Fibroblast of skin of right quadriceps (primary cell): Measurements from ENCODE around the gene CRNKL1.

ENCODE experiments used
- DNase-seq: peaks from one replicate; pipeline ENCODE4 v3.0.0-alpha.2; 2013

Gene CRNKL1

DNA sequence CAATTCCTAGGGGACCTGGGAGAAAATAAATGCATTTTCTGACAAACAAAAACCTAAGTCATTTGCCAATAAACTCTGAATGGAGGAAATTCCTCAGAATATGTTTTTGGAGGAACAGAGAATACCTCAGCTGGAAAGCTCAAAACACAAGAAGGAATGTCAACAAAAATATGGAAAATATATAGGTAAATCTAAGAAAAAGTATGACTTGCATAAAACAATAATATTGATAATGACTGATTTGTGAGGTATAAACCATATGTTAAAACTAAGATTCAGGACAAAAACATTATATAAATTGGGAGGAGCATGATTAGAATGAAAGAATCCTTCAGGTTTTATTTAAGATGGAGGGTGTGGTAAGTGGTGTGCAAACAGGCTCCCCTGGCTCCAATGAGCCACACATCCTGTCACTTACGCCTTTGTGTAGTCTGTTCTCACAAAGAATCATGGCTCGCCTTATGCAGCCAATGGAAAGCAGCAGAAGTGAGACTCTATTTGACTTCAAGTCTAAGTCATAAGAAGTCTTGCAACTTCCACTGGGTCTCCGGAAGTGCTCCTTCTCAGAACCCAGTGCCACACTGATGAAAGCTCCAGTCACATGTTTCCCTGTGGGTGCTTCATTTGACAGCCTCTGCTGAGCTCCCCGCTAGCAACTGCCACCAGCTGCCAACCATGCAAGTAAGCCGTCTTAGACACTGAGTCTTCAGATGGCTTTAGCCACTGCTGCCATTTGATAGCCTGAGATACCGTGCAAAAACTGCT, 8.2 kb upstream of the CRNKL1 start:
- DNase-seq, result no peak

DNA sequence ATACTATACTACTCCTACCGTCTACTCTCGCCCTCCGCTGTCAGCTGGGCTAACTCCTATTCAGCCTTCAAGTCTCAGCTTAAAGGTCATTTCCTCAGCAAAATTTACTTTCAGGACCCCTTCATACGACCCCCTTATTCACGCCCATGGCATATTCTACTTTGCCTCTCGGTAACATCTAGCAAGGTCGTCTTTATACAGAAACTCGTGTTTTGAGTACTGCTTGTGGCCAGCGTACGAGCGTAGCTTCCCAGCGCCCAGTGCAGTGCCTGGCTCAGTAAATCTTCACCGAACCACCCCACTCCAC, 546 bp downstream of the CRNKL1 start:
- no peak for DNase-seq

DNA sequence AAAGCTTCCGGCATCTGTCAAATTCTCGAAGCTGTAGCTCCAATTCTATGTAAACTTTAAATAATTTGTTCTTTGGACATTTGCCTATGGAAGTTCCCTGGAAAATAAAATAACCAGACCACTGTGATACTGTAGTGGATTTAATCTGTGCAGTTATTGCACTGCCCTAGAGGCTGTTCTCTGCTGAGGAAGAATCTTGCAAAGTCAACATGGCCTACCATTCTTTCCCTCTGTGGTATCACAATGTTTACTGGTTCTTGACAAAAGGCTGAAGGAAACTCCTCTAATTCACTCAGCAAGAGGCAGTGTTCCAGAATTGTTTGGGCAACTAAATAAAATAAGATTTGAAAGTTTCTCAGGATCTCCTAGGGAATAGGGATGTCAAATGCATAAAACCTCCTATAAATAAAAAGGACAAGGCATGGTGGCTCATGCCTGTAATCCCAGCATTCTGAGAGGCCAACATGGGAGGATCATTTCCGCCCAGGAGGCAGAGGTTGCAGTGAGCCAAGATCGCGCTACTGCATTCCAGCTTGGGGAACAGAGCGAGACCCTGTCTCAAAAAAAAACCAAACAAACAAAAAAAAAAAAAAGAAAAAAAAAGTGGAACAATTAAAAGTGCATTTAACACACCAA, 12.4 kb downstream of the CRNKL1 start:
- no peak for DNase-seq

DNA sequence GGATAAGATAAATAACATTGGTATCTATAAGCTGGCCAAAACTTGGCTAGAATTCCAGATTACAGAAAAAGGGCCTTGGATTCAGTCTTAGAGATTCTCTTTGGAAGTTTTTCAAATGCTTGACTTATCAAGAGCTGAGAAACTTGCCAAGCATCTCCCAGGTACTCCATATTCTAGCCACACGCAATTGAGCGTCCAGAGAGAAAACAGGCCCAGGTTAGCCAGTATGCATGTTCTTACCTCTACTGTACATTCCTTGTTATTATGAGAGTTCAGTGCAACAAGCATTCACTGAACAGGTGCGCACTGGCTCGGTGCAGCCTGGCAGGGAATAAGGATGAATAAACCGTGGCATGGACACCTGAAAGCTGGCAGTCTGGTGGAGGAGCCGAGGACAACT, 13.7 kb downstream of the CRNKL1 start:
- no peak for DNase-seq

DNA sequence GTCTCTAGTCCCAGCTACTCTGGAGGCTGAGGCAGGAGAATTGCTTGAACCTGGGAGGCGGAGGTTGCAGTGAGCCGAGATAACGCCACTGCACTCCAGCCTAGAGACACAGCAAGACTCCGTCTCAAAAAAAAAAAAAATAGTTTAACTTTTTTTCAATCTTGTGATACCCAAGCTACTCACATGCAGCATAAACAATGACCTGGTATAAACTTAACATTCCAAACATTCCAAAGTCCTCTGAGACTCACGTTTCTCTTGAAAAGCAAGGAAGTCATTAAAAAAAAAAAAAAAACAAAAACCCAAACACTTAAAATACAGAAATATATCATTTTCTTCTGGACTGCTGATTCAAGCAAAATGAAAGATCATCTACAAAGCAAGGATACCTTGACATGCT, 14.3 kb downstream of the CRNKL1 start:
- peak; percentile 61 for DNase-seq

DNA sequence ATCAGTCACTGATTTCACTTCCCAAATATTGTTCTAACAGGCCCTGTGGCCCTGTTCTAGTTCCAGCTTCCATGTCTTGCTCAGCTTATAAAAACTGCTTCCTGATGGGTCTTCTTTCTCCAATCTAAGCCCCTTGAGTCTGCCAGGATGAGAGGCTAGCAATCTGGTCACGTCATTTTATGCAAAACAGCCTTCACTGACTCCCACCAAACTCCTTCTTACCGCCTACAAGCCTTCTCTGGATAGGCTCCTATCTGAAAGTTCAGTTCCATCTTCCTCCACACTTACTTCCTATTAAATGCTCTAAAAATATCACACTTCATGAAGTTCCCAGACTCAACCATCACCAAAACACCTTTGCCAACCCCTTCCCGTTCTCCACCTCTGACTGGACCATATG, 15.5 kb downstream of the CRNKL1 start:
- DNase-seq, result no peak

DNA sequence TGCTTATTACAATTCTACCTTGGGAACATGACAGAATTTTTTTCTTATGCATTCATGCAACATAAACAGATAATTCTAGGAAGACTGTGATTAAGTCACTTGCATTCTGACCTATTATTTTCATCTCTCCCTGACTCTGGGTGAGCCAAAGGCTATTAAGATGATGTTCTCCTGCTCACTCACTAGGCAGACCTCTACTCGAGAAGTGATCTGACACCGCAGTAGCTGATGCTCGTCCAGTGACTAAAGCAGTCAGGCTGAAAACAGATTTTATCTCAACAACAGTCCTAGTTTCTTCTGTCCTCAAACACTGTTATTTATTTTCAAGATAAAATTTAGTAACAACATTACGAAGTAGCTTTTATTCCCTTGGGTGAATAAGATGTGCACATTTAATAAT, 17.8 kb downstream of the CRNKL1 start:
- DNase-seq, result no peak

DNA sequence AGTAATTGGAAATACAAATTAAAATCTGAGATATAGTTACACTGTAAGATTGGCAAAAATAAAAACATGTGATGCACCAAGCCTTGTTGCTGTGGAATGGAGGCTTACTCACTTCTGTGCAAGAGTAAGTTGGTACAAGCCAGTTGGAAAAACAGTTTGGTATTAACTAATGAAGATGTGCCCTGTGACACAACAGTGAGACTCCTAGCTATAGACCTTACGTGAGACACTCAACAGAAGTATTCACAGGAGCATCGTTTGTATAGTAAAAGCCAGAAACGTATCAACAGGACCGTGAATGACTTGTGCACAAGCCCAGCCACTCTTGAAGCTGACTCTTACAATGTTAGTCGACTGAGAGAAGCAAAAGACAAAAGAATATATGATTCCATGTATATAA, 20.5 kb downstream of the CRNKL1 start:
- no peak for DNase-seq

DNA sequence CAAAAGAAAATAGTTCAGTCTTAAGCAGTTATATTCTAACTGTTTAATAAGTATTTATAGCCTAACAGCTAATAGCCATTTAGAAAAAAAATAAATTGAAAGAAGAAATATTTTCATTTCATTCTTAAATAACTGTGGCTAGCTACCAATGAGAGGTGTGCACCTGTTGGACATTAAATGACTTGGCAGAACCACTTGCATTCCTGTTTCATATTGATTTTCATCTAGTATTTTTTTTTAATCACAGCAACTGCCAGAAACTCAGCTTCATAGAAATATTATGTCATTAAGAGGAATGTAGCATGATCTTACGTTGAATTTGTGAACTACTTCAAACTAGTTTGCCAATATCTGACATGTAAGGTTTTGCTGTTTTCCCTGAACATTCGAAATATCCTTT, 25.0 kb downstream of the CRNKL1 start:
- DNase-seq, result no peak

DNA sequence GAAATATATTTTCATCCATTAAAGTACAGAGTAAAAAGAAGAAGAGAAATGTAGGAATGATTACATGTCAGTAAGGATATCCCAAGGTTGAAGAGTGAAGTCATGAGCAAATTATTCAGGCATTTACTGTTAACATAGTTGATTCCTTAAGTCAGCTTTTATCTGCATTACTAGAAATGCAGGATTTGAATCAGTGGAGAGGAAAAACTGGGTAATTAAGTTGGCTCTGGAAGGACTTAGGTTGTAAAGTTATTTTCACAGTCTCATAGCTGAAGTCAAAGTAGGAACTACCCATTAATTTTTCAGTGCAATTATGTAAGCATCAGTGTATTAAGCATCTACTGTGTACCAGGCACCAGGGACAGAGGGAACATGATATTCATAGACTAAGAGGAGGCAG, 27.3 kb downstream of the CRNKL1 start:
- DNase-seq, result peak; percentile 37

DNA sequence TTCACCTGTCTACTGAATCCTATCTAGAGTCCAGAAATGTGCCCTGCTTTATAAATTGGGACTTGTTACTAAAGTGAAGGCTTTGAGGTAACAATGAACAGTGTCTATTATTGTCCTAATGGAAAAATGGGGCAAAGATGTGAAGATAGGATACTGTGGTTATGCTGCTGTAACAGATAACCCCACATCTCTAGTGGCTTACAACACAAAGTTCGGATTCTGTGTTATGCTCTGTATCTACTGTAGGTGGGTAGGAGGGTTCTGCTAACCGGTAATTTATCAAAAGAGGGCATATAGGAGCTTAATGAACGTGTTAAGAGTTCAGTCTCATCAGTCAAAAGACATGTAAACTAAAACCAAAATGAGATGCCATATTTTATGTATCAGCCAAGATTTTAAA, 28.9 kb downstream of the CRNKL1 start:
- DNase-seq, result no peak

DNA sequence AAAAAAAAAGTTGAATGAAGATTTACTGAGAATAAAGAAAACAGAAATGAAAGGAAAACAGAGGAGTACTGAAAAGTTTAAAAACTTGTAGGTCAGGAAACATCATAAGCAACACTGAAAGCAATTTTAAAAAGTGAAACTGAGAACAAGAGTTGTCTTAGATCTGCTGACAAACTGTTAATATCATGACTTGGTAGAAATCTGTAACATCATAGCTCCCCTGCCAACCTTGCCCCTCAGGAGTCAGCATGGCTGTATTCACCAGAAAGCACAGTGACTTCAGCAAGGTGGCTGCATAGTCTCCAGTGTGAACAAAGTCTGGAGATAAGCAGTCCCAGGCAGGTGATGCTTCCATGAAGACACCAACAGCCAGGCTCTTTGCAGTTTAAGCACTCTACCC, 29.8 kb downstream of the CRNKL1 start:
- no peak for DNase-seq

DNA sequence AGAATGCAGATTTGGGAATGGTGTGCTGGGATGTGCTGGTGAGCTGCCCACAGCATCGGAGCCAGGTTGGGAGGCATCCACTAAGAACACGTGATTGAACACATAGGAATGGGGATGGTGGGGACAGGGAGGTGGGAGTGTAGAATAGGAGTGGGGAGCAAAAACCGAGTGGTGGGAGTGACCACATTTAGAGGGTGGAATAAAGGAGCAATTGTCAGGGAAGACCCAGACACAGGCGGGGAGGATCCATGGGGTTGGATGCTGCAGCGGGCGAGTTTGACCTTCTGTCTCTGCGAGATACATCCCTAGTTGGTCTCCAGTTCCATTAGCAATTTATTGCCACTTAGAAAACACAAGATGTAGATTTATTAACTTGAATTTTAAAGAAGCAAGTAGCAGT, 30.4 kb downstream of the CRNKL1 start:
- no peak for DNase-seq

DNA sequence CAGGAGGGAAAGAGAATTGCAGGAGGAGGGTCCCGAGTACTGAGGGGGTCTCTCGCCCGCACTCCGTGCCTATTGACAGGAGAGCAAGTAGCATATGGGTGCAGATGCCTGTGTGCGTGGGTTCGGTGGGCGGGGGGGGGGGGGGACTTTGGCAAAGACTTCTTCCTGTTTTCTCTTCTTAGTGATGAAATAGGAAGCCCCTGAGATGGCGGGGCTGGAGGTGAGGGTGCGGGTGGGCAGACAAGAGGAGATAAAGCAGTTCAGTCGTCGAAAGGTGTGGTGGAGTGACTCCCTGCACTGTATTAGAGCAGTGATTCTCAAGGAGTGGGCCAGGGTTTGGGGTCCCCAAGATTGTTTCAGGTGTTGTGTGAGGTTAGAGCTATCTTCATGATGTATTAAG, 31.4 kb downstream of the CRNKL1 start:
- DNase-seq, result no peak

DNA sequence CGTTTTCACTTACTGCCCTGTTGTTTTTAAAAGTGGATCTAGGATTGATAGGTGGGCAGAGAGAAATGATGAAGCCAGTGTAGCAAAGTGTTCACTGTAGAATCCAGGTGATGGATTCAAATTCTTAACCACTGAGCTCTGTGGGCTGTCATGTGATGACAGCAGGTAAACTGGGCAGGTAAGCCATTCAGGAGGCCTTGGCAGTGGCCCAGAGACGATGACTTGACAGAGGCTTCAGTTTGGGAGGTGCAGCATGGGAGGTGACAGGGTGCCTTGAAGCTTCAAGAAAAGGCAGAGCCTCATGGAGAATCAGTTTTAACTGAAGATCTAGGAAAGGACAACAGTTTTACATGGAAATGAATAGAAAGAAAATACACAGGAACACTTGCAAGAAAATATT, 33.1 kb downstream of the CRNKL1 start:
- DNase-seq, result no peak

DNA sequence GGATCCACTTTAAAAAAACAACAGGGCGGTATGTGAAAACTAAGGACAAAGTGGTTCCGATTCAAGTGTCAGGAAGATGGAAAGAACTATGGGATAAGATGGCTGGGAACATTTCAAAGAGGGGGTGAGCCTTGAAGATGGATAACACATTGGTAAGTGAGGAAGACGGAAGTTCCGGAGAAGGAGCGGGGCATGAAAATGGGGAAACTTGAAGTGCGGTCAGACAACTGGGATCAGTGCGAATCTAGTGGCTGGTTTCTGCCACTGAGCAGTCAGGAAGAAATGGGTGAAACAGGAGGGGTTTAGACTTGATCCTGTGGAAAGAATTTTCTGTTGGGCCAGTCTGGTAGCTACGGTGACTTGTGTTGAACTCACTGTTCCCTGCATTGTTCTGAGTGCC, 33.9 kb downstream of the CRNKL1 start:
- no peak for DNase-seq

DNA sequence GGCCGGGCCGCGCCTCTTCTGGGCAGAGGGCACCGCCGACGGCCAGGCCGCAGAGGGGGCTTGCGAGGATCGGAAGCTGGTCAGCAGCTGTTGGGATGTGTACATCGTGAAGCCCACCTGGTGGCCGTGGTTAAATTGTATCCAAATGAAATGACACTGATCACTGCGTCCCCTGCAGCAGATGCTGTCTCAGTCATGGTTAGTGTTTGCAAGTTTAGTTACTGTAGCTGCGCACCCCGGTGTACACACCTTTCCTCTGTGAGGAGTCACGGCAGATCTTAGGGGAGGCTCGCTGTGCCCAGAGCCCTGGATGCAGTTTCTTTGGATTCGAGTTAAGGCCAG, 34.5 kb downstream of the CRNKL1 start:
- no peak for DNase-seq

DNA sequence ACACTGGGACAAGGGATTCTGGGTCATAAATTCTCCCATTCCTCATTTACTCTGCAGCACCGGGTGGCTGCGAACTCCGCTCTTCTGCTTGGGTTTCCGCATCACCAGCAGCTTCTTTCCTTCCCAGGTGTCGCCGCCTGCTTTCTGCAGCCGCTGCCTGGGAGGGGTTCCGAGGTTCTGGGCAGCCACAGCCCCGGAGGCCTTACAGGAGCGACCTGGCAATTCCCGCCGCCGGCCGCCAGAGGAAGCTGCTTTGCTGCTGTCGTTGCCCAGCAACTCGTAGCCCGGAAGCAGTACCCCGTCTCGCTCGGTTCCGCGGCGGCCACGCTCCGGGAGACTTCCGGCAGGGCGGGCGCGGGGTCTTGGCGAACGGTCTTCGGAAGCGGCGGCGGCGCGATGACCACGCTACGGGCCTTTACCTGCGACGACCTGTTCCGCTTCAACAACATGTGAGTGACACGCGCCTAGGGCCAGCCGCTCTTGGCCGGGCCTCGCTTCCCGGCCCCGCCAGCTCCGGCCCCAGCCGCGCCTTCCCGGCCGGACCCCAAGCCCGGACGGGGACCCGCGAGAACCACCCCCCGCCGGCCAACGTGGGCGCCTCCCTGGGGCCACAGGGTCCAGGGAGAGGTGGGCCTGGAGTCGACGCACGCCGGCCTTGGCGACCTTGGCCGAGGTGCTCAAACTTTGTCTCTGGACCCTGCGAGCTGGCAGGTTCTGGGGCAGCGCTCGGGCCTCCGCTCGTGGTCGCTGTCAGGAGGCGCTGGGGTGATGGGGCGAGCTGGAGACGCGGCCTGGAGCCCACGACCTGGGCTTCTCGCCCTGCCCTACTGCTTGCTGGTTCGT, 35.0 kb downstream of the CRNKL1 start, which contains the start of gene NAA20:
TSS of gene NAA20 (plus strand) at position 362 of the 843 bp plus-strand sequence. CDS start at position 397, 35 bp downstream.
- peak; percentile 89 for DNase-seq

DNA sequence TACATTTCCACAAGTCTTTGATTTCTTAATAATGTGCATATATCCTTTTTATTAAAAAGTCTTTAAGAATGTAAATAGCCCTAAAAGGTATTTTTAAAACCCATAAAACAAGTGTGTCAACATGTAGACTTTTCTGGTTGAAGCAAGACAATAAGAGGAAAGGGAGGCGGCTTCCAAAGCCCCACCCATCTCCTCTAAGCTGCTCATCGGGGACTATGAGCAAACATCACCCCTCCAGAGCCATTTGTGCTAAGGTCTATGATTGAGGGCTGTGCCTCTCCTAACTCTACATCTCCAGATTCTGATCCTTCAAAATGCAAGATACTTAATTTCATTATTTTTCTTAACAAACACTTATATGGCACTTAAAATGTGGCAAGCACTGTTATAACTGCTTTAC, 37.6 kb downstream of the CRNKL1 start:
- DNase-seq, result no peak

DNA sequence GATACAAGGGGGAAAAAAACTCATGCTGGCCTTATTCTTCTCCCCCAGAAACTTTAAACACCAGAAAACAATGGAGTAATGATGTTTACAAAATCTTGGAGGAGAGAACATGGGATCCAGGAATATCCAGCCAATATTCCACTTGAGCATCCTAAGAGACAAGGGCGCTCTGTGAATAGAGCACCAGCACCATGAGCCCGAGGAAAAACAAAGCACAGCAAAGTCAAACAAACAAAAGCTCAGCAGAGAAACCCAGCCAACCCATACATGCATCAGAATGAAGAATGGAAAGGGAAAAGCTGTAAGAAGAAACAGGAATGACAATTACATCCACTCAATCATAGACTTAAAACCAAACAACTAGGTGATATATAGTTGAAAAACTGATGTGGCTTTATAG, 39.7 kb downstream of the CRNKL1 start:
- no peak for DNase-seq

DNA sequence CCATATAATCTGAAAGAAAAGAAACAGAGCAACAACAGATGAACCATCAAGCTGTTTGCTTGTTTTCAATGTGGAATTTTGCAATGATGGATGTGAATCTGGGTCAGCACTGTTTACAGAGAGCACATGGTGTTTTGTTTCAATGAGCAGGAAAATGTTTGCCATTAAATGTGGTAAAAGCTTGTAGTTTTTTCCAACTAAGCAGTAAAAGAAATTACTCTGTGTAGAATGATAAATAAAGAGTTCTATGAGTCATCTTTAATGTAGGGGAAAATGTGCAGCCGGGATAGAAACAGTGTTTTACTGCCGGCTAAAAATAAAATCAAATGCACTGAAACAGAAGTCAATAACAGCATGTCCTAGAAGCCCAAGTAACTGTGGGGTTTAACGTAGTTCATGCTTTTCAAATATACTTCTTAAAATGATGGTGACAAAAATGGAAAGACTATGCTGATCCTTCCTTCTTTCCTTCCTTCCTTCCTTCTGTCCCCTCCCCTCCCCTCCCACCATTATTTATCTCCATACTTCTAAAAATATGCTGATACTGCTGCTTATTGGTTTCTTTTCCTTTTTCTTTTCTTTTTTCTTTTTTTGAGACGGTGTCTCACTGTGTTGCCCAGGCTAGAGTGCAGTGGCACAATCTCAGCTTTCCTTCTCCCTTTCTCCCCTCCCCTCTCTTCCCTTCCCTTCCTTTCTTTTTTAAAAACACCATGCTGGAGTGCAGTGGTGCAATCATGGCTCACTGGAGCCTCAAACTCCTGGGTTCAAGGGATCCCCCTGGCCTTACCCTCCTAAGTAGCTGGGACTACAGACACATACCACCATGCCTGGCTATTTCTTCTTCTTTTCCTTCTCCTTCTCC, 41.4 kb downstream of the CRNKL1 start:
- DNase-seq, result peak; percentile 75

DNA sequence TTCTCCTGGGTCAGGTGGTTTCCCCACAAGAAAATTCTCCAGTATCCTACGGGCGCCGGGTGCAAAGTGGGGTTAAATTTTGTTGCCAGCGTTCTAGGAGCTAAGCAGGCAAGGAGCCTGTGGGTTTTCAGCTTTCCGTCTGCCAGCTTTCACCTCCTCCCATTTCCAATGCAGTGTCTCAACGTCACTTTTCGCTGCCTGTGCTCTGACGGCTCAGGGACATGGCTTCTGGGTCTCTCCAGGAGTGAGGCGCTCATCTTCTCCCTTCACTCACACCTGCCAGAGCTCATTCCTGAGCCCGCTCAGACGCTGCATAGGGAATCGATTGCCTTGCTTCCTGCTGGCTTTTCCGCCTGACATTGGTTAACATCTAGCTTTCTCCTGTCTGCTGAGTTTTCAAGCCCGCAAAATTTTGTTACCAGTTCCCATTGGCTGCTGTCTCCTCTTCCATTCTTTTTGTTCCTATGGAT, 42.4 kb downstream of the CRNKL1 start:
- DNase-seq, result no peak

DNA sequence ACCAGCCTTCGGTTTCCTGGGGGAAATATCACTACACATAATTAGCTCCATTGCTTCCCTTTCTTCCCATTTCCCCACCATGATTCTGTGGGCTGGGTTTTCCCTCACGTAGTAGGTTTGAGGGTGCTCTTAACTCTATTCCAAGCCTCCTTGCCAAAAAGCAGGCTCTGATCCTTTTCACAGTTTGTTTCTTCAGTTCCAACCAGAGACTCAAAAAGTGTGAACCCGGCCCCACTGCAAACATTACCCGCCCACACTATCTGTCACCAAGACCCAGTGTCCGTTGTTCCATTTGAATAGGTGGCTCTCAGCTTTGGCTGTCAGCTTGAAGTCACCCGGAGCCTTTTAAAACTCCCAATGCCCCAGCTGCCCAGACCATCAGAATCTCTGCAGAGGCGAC, 46.9 kb downstream of the CRNKL1 start:
- no peak for DNase-seq
